Trophoblast cell (in vitro differentiated cells and primary cell): Measurements from ENCODE around the gene YAP1.

Experiments
- DNase-seq, 2 donors: peaks; one replicate each; pipeline ENCODE4 v3.0.0-alpha.2; 2016
- H2AFZ ChIP-seq: 2 replicates; pipeline ENCODE4 v1.6.1; 2013; ENCODE audit warnings: low read length, moderate library complexity, mild to moderate bottlenecking; ENCODE audit not compliant: insufficient read depth, poor library complexity
- H2AK5ac ChIP-seq: 2 replicates; pipeline ENCODE4 v1.6.1; 2013; ENCODE audit warnings: mild to moderate bottlenecking, low read length
- H2BK120ac ChIP-seq: 2 replicates; pipeline ENCODE4 v1.6.1; 2013; ENCODE audit warnings: low read length, mild to moderate bottlenecking, moderate library complexity; ENCODE audit not compliant: insufficient read depth, poor library complexity
- H2BK12ac ChIP-seq: 2 replicates; pipeline ENCODE4 v1.6.1; 2013; ENCODE audit warnings: mild to moderate bottlenecking, low read length, moderate library complexity
- H2BK5ac ChIP-seq: 2 replicates; pipeline ENCODE4 v1.6.1; 2013; ENCODE audit warnings: low read length, low read depth, moderate library complexity, mild to moderate bottlenecking; ENCODE audit not compliant: poor library complexity
- H3K14ac ChIP-seq: 2 replicates; pipeline ENCODE4 v1.6.1; 2013; ENCODE audit warnings: mild to moderate bottlenecking, low read length
- H3K18ac ChIP-seq: 2 replicates; pipeline ENCODE4 v1.6.1; 2013; ENCODE audit warnings: mild to moderate bottlenecking, low read length
- H3K23ac ChIP-seq: 2 replicates; pipeline ENCODE4 v1.6.1; 2013; ENCODE audit warnings: low read length
- H3K27ac ChIP-seq: 2 replicates; pipeline ENCODE4 v1.5.1; 2013; ENCODE audit warnings: low read depth, mild to moderate bottlenecking, inconsistent platforms, low read length, moderate library complexity
- H3K27me3 ChIP-seq: 2 replicates; pipeline ENCODE4 v1.6.1; 2013; ENCODE audit warnings: inconsistent platforms, mild to moderate bottlenecking, low read length, moderate library complexity; ENCODE audit not compliant: insufficient read depth
- H3K36me3 ChIP-seq, 2 experiments: 1 replicate in 1 of 2; 2 replicates in 1 of 2; pipeline ENCODE4 v1.6.1; 2013; ENCODE audit warnings: low read length in 2 of 2, mild to moderate bottlenecking in 2 of 2, moderate library complexity in 1 of 2; ENCODE audit not compliant: insufficient read depth in 2 of 2, control insufficient read depth in 1 of 2
- H3K4ac ChIP-seq: 2 replicates; pipeline ENCODE4 v1.6.1; 2013; ENCODE audit warnings: low read depth, mild to moderate bottlenecking, low read length, moderate library complexity
- H3K4me1 ChIP-seq, 2 experiments: 1 replicate in 1 of 2; 2 replicates in 1 of 2; pipeline ENCODE4 v1.6.1; 2013; ENCODE audit warnings: low read length in 2 of 2, mild to moderate bottlenecking in 2 of 2, moderate library complexity in 1 of 2; ENCODE audit not compliant: insufficient read depth in 2 of 2, control insufficient read depth in 1 of 2
- H3K4me2 ChIP-seq: 2 replicates; pipeline ENCODE4 v1.6.1; 2013; ENCODE audit warnings: inconsistent platforms, mild to moderate bottlenecking, low read length, moderate library complexity
- H3K4me3 ChIP-seq: 2 replicates; pipeline ENCODE4 v1.5.1; 2013; ENCODE audit warnings: mild to moderate bottlenecking, low read depth, low read length, inconsistent platforms
- H3K79me1 ChIP-seq: one replicate; pipeline ENCODE4 v1.6.1; 2013; ENCODE audit warnings: low read length
- H3K79me2 ChIP-seq: 2 replicates; pipeline ENCODE4 v1.6.1; 2013; ENCODE audit warnings: low read length, mild to moderate bottlenecking; ENCODE audit not compliant: control insufficient read depth, insufficient read depth, poor library complexity
- H3K9ac ChIP-seq: 2 replicates; pipeline ENCODE4 v1.6.1; 2013; ENCODE audit warnings: mild to moderate bottlenecking, low read length
- H3K9me3 ChIP-seq: 2 replicates; pipeline ENCODE4 v1.6.1; 2013; ENCODE audit warnings: low read depth, mild to moderate bottlenecking, control low read depth, inconsistent platforms, low read length; ENCODE audit not compliant: insufficient read depth
- H4K12ac ChIP-seq: 2 replicates; pipeline ENCODE4 v1.6.1; 2013; ENCODE audit warnings: low read depth, mild to moderate bottlenecking, low read length, moderate library complexity
- H4K8ac ChIP-seq: 2 replicates; pipeline ENCODE4 v1.6.1; 2013; ENCODE audit warnings: low read depth, mild to moderate bottlenecking, low read length, moderate library complexity
- H4K91ac ChIP-seq: one replicate; pipeline ENCODE4 v1.6.1; 2013; ENCODE audit warnings: low read depth, mild to moderate bottlenecking, low read length, moderate library complexity
- WGBS: extraction: QIAGEN DNeasy Blood & Tissue Kit; methylation state at CpG from one replicate; pipeline ENCODE4 v1.1.7; 2013; ENCODE audit warnings: missing lambda C conversion rate; ENCODE audit not compliant: insufficient read length, insufficient coverage; ENCODE audit errors: extremely low coverage; 5-methylcytosine and 5-hydroxymethylcytosine counted together

Gene YAP1

GRCh38 chr11:102138670-102139069, 28.4 kb downstream of the YAP1 start:
- no CpG with 5 or more reads among the region's 3 CpGs for WGBS
- no peak overlapping the region for H2BK5ac ChIP-seq

GRCh38 chr11:102139081-102139498, 28.8 kb downstream of the YAP1 start:
- H3K79me1 ChIP-seq: no peaks in the 10 kb centered on the region
- H4K91ac ChIP-seq: no peak overlapping the region
- no CpG with 5 or more reads among the region's 3 CpGs for WGBS
- no peak overlapping the region for H4K12ac ChIP-seq
- H4K8ac ChIP-seq: no peak overlapping the region
- no peaks in the 10 kb centered on the region for H3K27me3 ChIP-seq
- H3K27ac ChIP-seq: peak overlapping the region; percentile 47
- no peak overlapping the region for H3K4ac ChIP-seq
- H3K4me1 ChIP-seq: peaks cover 5% of the 10 kb centered on the region in 2 experiments
- no peaks in the 10 kb centered on the region for H3K9me3 ChIP-seq
- peak; percentile 54 to 72 for DNase-seq
- H2BK12ac ChIP-seq: no peak overlapping the region
- H3K79me2 ChIP-seq: peaks cover 14% of the 10 kb centered on the region
- no peak overlapping the region for H2AFZ ChIP-seq
- H3K18ac ChIP-seq: no peak overlapping the region
- H3K14ac ChIP-seq: no peak overlapping the region
- H2AK5ac ChIP-seq: no peak overlapping the region
- H2BK5ac ChIP-seq: no peak overlapping the region
- no peak overlapping the region for H3K9ac ChIP-seq
- H3K4me3 ChIP-seq: no peak overlapping the region
- peaks cover 0 to 2% of the 10 kb centered on the region in 2 experiments for H3K36me3 ChIP-seq
- H3K23ac ChIP-seq: no peak overlapping the region
- peak overlapping the region; percentile 39 for H3K4me2 ChIP-seq
- no peak overlapping the region for H2BK120ac ChIP-seq

More at GRCh38 chr11:102138670-102139069, 28.4 kb downstream of the YAP1 start:
- peaks cover 5% of the 10 kb centered on the region in 2 experiments for H3K4me1 ChIP-seq
- H2AK5ac ChIP-seq: no peak overlapping the region
- H3K4me3 ChIP-seq: no peak overlapping the region
- no peaks in the 10 kb centered on the region for H3K27me3 ChIP-seq
- H3K23ac ChIP-seq: no peak overlapping the region
- no peak overlapping the region for H3K14ac ChIP-seq
- H4K91ac ChIP-seq: no peak overlapping the region
- peaks cover 0 to 2% of the 10 kb centered on the region in 2 experiments for H3K36me3 ChIP-seq
- no peaks in the 10 kb centered on the region for H3K79me1 ChIP-seq
- H2BK12ac ChIP-seq: no peak overlapping the region
- H3K4me2 ChIP-seq: peak overlapping the region; percentile 41
- H3K9ac ChIP-seq: no peak overlapping the region
- peak; percentile 46 to 76 for DNase-seq
- no peak overlapping the region for H4K8ac ChIP-seq
- no peak overlapping the region for H2BK120ac ChIP-seq
- H4K12ac ChIP-seq: no peak overlapping the region
- no peak overlapping the region for H3K18ac ChIP-seq
- H2AFZ ChIP-seq: no peak overlapping the region
- H3K4ac ChIP-seq: no peak overlapping the region
- no peak overlapping the region for H3K27ac ChIP-seq
- no peaks in the 10 kb centered on the region for H3K9me3 ChIP-seq
- peaks cover 14% of the 10 kb centered on the region for H3K79me2 ChIP-seq

GRCh38 chr11:102142333-102142732, 32.1 kb downstream of the YAP1 start:
- Histone ChIP-seq H3K23ac (no peak overlapping the region), H3K27ac (no peak overlapping the region), H4K8ac (no peak overlapping the region), H3K79me2 (peaks cover 9% of the 10 kb centered on the region), H3K9me3 (no peaks in the 10 kb centered on the region), H3K14ac (no peak overlapping the region), H3K18ac (no peak overlapping the region), H2BK12ac (no peak overlapping the region), H3K36me3 (peaks cover 0 to 2% of the 10 kb centered on the region in 2 experiments), H3K4ac (peak overlapping the region; percentile 69), H2AK5ac (no peak overlapping the region), H3K27me3 (no peaks in the 10 kb centered on the region), H4K91ac (no peak overlapping the region), H2BK5ac (no peak overlapping the region), H3K4me2 (no peak overlapping the region), H2BK120ac (no peak overlapping the region), H3K4me3 (no peak overlapping the region), H3K9ac (no peak overlapping the region), H2AFZ (no peak overlapping the region), H4K12ac (no peak overlapping the region), H3K4me1 (peaks cover 5% of the 10 kb centered on the region in 2 experiments), H3K79me1 (no peaks in the 10 kb centered on the region)
- WGBS: no CpG with 5 or more reads among the region's 1 CpG
- DNase-seq: no peak

GRCh38 chr11:102143867-102144266, 33.6 kb downstream of the YAP1 start:
- Histone ChIP-seq H3K9ac (no peak overlapping the region), H3K79me1 (no peaks in the 10 kb centered on the region), H4K12ac (no peak overlapping the region), H2BK5ac (no peak overlapping the region), H4K91ac (no peak overlapping the region), H2BK12ac (no peak overlapping the region), H3K27ac (no peak overlapping the region), H2AK5ac (no peak overlapping the region), H3K14ac (no peak overlapping the region), H3K36me3 (peaks cover 0 to 2% of the 10 kb centered on the region in 2 experiments), H3K4me3 (no peak overlapping the region), H3K18ac (no peak overlapping the region), H3K27me3 (no peaks in the 10 kb centered on the region), H3K23ac (no peak overlapping the region), H4K8ac (no peak overlapping the region), H3K4me2 (no peak overlapping the region), H3K79me2 (peaks cover 9% of the 10 kb centered on the region), H2BK120ac (no peak overlapping the region), H3K9me3 (no peaks in the 10 kb centered on the region), H3K4ac (peak overlapping the region; percentile 97), H2AFZ (no peak overlapping the region), H3K4me1 (peaks cover 2% of the 10 kb centered on the region in 2 experiments)
- DNase-seq: no peak
- WGBS: no CpG with 5 or more reads among the region's 1 CpG
